ENCODE measurements around the gene DIPK2A. TPM values are rescaled to one million over a fixed set of nuclear protein-coding genes. Genes with fewer than 3 reads are reported as not detected.

Gene DIPK2A
- total and polyA plus RNA-seq, 11 donors: 3.3 to 13.9 (median 8.6) TPM

GRCh38 chr3:143928541-143929255 lies 42.9 kb upstream of the DIPK2A start:
- ATAC-seq: no peak

GRCh38 chr3:143934791-143935190 lies 36.8 kb upstream of the DIPK2A start:
- no peak overlapping the region for H3K27ac ChIP-seq
- H3K27me3 ChIP-seq: peaks cover 0 to 6% (median 0%) of the 10 kb centered on the region in 9 donors
- H3K4me3 ChIP-seq: no peak overlapping the region
- H3K9me3 ChIP-seq: no peaks in the 10 kb centered on the region
- 39 to 73% (median 55%) methylated on average over 3 of the region's 3 CpGs for WGBS, 4 donors
- TF ChIP-seq CTCF (IDR thresholded peaks at IDR 0.05) (no peak), POLR2A (IDR thresholded peaks at IDR 0.05) (no peak)
- no peaks in the 10 kb centered on the region for H3K4me1 ChIP-seq
- ATAC-seq (no peak), DNase-seq (no peak)
- no peaks in the 10 kb centered on the region for H3K36me3 ChIP-seq
- intact Hi-C loops (cut with DNase I): no loop called here

More at GRCh38 chr3:143928541-143929255, 42.9 kb upstream of the DIPK2A start:
- Histone ChIP-seq H3K9me3 (no peaks in the 10 kb centered on the region), H3K4me1 (no peaks in the 10 kb centered on the region), H3K36me3 (no peaks in the 10 kb centered on the region), H3K4me3 (no peak overlapping the region), H3K27me3 (no peaks in the 10 kb centered on the region), H3K27ac (no peak overlapping the region)
- WGBS, 4 donors: 65 to 79% (median 71%) methylated on average over 3 of the region's 3 CpGs
- DNase-seq: no peak
- no peak for TF ChIP-seq POLR2A (IDR thresholded peaks at IDR 0.05)
- no peak for TF ChIP-seq CTCF (IDR thresholded peaks at IDR 0.05)
- intact Hi-C loops (cut with DNase I): no loop called here

- 69 to 74% (median 71%) methylated on average over 1 of the region's 1 CpG for WGBS, 4 donors
- Histone ChIP-seq H3K9me3 (no peaks in the 10 kb centered on the region), H3K4me3 (no peak overlapping the region), H3K27me3 (peaks cover 0 to 6% (median 0%) of the 10 kb centered on the region in 9 donors), H3K4me1 (no peaks in the 10 kb centered on the region), H3K36me3 (no peaks in the 10 kb centered on the region), H3K27ac (no peak overlapping the region)
- ATAC-seq (no peak), DNase-seq (no peak)
- intact Hi-C loops (cut with DNase I): no loop called here
- TF ChIP-seq POLR2A (IDR thresholded peaks at IDR 0.05): no peak
- no peak for TF ChIP-seq CTCF (IDR thresholded peaks at IDR 0.05)
These were observed 35.9 kb upstream of the DIPK2A start for GRCh38 chr3:143935678-143936077.

GRCh38 chr3:143950810-143951209 lies 20.8 kb upstream of the DIPK2A start:
- Histone ChIP-seq H3K27me3 (no peaks in the 10 kb centered on the region), H3K36me3 (no peaks in the 10 kb centered on the region), H3K27ac (no peak overlapping the region), H3K4me1 (no peaks in the 10 kb centered on the region), H3K4me3 (no peak overlapping the region), H3K9me3 (no peaks in the 10 kb centered on the region)
- TF ChIP-seq POLR2A (IDR thresholded peaks at IDR 0.05) (no peak), CTCF (IDR thresholded peaks at IDR 0.05) (no peak)
- DNase-seq: no peak
- intact Hi-C loops (cut with DNase I): loop anchor here in 8 of 10 donors (5.0 to 10.0 kb wide), 3 partner anchors 166 to 179 kb away; no protein-coding TSS in a partner anchor
- ATAC-seq: no peak
- whole genome bisulfite sequencing, 4 donors: 87 to 95% (median 94%) methylated on average over 2 of the region's 2 CpGs

Data from heart left ventricle (tissue), 16 donors.